Esophagus (tissue), 2 donors: ENCODE results near the gene WDR3. TPM values are rescaled to one million over a fixed set of nuclear protein-coding genes. Genes with fewer than 3 reads are reported as not detected.
"Not testable (repeated sequence)": the region's sequence is repeated elsewhere in the genome, so short reads cannot be mapped to it uniquely, and the experiment has no call there.

Source experiments
- H3K27ac ChIP-seq, 2 donors: one replicate each; pipeline ENCODE4 v1.5.1; 2013; ENCODE audit warnings: low read depth in 2 of 2, mild to moderate bottlenecking in 2 of 2, inconsistent platforms in 1 of 2, low read length in 1 of 2, moderate library complexity in 1 of 2
- H3K27me3 ChIP-seq, 2 donors: one replicate each; pipeline ENCODE4 v1.6.1; 2013; ENCODE audit warnings: low read length in 2 of 2, control low read depth in 1 of 2, mild to moderate bottlenecking in 1 of 2; ENCODE audit not compliant: insufficient read depth in 2 of 2, control insufficient read depth in 1 of 2
- H3K36me3 ChIP-seq, 2 donors: one replicate each; pipeline ENCODE4 v1.6.1; 2013; ENCODE audit warnings: low read length in 1 of 2; ENCODE audit not compliant: control insufficient read depth in 2 of 2, insufficient read depth in 2 of 2
- H3K4me1 ChIP-seq, 2 donors: one replicate each; pipeline ENCODE4 v1.6.1; 2013; ENCODE audit warnings: low read length in 1 of 2; ENCODE audit not compliant: control insufficient read depth in 2 of 2, insufficient read depth in 2 of 2
- H3K4me3 ChIP-seq, 2 donors: one replicate each; pipeline ENCODE4 v1.5.1; 2013; ENCODE audit warnings: low read length in 2 of 2, mild to moderate bottlenecking in 2 of 2, low read depth in 1 of 2, moderate library complexity in 1 of 2
- H3K9me3 ChIP-seq, 2 donors: one replicate each; pipeline ENCODE4 v1.6.1; 2013; ENCODE audit warnings: mild to moderate bottlenecking in 2 of 2, low read depth in 1 of 2, low read length in 1 of 2, moderate library complexity in 1 of 2; ENCODE audit not compliant: control insufficient read depth in 2 of 2, insufficient read depth in 1 of 2
- WGBS, 2 donors: extraction: QIAGEN DNeasy Blood & Tissue Kit; methylation state at CpG; one replicate each; pipeline ENCODE4 v1.1.7; 2013; 5-methylcytosine and 5-hydroxymethylcytosine counted together
- polyA plus RNA-seq, 2 donors: library from polyadenylated mRNA; stranded (reverse); fragments of 200-250 nt; gene quantifications; one replicate each; pipeline ENCODE4 v1.2.3, GENCODE V29; 2013
- donor health status: healthy with polysubstance abuse.
- donor health status: Bipolar disorder and iron deficiency.

Gene WDR3
- polyA plus RNA-seq, 2 donors = 2.4 to 7.9 TPM

DNA sequence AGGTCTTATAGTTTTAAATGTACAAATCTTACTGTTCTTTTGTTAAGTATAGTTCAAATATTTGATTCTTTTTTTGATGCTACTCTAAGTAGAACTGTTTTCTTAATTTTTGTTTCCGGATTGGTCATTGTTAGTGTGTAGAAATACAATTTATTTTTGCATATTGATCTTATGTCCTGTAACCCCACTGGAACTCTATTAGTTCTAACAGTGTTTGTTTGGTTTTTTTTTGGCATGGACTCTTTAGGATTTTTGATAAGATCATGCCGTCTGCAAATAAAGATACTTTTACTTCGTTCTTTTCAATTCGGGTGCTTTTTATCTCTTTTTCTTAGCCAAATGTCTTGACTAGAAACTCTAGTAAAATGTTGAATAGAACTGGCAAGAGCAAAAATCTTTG lies 26.6 kb upstream of the WDR3 start:
- no peaks in the 10 kb centered on the region for H3K9me3 ChIP-seq
- H3K27ac ChIP-seq = no peak overlapping the region
- no peaks in the 10 kb centered on the region for H3K4me1 ChIP-seq
- no peaks in the 10 kb centered on the region for H3K27me3 ChIP-seq
- H3K4me3 ChIP-seq = no peak overlapping the region
- WGBS, 2 donors = 79 to 93% methylated on average over 4 of the region's 4 CpGs
- H3K36me3 ChIP-seq = peaks cover 3 to 8% of the 10 kb centered on the region in 2 donors

DNA sequence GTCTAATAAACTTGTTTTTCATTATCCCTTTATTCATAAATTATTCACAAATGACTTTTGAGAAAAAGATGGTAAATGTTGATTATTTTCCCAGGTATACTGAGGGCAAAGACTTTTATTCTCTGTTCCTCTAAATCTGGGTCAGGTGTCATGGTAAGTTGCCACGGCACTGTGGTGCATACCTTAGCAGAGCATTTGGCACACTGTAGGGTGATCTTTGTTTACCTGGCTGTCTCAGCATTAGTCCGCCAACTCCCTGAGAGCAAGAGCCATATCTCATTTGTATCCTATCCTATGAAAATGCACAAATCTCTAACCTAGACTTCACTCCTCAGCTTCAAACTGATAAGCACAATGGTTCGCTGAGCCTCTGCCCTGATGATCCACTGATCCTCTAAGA lies 25.1 kb upstream of the WDR3 start:
- peaks cover 3 to 6% of the 10 kb centered on the region in 2 donors for H3K36me3 ChIP-seq
- no peak overlapping the region for H3K4me3 ChIP-seq
- H3K9me3 ChIP-seq = no peaks in the 10 kb centered on the region
- no peaks in the 10 kb centered on the region for H3K4me1 ChIP-seq
- no peak overlapping the region for H3K27ac ChIP-seq
- no peaks in the 10 kb centered on the region for H3K27me3 ChIP-seq
- 92 to 95% methylated on average over 3 of the region's 3 CpGs for WGBS, 2 donors

DNA sequence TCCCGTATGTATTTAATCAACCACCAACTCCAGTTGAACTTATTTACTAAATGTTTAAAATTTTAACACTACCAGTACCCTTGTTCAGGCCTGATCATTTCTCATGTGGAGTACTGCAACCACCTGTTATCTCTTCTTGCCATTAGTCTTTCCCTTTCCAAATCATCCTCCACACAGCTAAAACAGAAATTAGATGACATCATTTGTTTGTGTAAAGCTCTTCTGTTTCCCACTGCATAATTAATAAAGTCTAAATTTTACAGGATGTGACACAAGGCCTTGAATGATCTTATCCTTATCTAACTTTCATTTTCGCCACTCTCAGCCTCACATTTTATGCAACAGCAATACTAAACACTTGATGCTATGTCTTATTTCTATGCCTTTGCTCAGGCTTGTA lies 24.5 kb upstream of the WDR3 start:
- Histone ChIP-seq H3K9me3 (no peaks in the 10 kb centered on the region), H3K36me3 (peaks cover 3 to 6% of the 10 kb centered on the region in 2 donors), H3K4me1 (no peaks in the 10 kb centered on the region), H3K27ac (no peak overlapping the region), H3K4me3 (no peak overlapping the region), H3K27me3 (no peaks in the 10 kb centered on the region)
- 90 to 96% methylated on average over 2 of the region's 2 CpGs for WGBS, 2 donors

DNA sequence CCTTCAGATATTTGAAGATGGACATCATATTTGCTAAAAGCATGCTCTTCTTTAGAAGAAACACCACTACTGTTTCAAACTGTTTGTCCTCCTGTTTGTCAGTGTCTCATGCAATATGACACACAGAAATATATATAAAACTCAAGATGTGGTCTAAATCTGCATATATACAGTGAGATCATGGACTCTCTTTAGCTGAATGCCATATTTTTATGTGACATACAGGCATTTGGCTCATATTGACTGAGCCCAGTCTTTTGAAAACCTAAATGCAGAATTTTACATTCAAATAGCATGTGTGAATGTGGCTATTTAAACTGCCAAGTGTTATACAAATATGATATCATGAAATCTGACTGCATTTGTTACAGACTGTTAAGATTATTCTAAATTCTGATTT lies 18.5 kb upstream of the WDR3 start:
- Histone ChIP-seq H3K9me3 (no peaks in the 10 kb centered on the region), H3K27ac (no peak overlapping the region), H3K36me3 (peaks cover under 1 to 2% of the 10 kb centered on the region in 2 donors), H3K27me3 (no peaks in the 10 kb centered on the region), H3K4me3 (no peak overlapping the region), H3K4me1 (no peaks in the 10 kb centered on the region)

DNA sequence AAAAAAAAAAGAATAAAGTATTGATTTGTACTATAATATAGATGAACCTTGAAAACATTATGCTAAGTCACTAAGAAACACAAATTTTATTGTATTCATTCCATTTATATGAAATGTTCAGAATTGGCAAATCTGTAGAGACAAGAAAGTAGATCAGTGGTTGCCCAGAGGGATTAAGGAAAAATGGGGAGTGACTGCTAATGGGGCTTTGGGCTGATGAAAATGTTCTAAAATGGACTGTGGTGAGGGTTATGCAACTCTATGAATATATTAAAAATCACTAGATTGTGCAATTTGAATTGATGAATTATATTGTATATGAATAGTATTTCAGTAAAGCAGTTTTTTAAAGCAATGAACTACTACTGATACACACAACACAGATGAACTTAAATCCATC lies 10.2 kb upstream of the WDR3 start:
- Histone ChIP-seq H3K36me3 (peaks cover 2 to 6% of the 10 kb centered on the region in 2 donors), H3K4me1 (no peaks in the 10 kb centered on the region), H3K4me3 (no peak overlapping the region), H3K27me3 (no peaks in the 10 kb centered on the region), H3K27ac (no peak overlapping the region), H3K9me3 (no peaks in the 10 kb centered on the region)

DNA sequence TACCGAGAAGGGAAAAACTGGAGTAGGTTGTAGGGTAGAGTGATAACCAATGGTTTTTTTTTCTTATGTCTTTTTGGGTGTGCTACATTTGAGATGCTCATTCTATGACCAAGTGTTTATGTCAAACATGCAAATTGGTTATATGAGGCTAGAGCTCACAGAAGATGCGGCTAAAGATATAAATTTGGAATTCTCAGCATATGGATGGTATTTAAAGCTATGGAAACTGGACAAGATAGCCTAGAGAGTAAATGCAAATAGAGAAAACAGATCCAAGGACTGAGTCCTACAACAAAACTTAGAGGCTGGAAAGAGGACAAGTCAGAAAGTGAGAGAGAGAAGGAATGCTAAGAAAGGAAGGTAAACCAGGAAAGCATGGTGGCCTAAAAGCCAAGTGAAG lies 7.5 kb upstream of the WDR3 start:
- H3K4me1 ChIP-seq = no peaks in the 10 kb centered on the region
- 98% methylated on average over 2 of the region's 2 CpGs for WGBS, 2 donors
- no peak overlapping the region for H3K27ac ChIP-seq
- no peaks in the 10 kb centered on the region for H3K36me3 ChIP-seq
- no peaks in the 10 kb centered on the region for H3K9me3 ChIP-seq
- H3K27me3 ChIP-seq = no peaks in the 10 kb centered on the region
- no peak overlapping the region for H3K4me3 ChIP-seq

DNA sequence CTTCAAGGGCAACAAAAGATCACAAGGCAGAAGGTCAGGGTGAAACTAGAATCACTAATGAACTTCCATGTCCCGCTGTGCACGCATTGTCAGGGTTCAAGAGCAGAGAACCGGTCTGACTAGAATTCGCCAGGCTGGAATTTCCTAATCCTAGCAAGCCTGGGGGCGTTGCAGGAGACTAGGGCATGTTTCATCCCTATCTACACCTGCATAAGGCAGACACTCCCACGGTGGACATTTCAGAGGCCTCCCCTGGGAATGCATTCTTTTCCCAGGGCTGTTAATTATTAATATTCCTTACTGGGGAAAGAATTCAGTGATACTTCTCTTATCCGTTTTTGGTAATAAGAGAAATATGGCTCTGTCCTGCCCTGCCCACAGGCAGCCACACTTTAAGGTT lies 6.8 kb upstream of the WDR3 start:
- H3K9me3 ChIP-seq, H3K4me1 ChIP-seq, H3K4me3 ChIP-seq, H3K27ac ChIP-seq, H3K36me3 ChIP-seq, H3K27me3 ChIP-seq: not testable (repeated sequence)
- 82 to 83% methylated on average over 7 of the region's 7 CpGs for WGBS, 2 donors

DNA sequence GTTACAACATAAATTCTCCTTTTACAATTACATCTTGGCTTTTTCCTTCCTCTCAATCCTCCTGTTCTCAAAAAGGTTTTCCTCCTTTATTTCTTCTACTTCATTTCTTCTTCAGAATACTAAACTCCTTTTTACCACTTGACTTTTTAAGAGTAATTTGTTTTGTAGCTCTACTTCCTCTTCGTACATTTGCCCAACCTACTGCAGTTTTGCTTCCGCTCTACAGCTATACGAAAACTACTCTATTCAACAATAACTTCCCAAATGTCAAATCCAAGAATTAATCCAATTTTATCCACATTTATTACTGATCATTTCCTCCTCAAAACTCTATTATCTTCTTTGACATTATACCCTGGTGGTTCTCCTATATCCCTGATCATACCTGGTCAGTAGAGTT lies 3.6 kb upstream of the WDR3 start:
- H3K27ac ChIP-seq = no peak overlapping the region
- peaks cover 0 to 3% of the 10 kb centered on the region in 2 donors for H3K4me1 ChIP-seq
- 92 to 99% methylated on average over 3 of the region's 3 CpGs for WGBS, 2 donors
- H3K9me3 ChIP-seq = peaks cover 0 to 3% of the 10 kb centered on the region in 2 donors
- no peaks in the 10 kb centered on the region for H3K36me3 ChIP-seq
- H3K4me3 ChIP-seq = no peak overlapping the region
- H3K27me3 ChIP-seq = no peaks in the 10 kb centered on the region

DNA sequence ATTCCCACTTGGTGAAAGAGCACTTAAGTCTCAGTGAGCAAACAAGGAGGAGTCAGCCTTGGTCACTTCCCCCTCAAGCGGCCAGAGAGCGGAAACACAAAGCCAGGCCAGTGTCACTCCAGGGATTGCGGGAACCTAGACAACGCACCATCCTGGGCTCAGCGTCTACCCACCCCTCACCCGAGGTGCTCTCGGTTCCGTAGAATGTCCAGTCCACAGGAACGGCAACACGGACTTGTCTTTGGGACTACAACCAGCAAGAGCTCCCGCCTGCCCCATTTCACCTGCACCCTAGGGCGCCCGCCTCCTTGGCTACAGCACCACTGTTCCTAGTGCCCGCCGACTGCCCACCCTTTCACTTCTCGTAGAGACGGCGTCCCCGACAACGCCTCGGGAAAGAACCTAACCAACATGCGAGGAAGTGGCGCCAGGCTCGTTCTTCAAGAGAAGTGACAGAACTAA lies 627 bp upstream of the WDR3 start:
- peak overlapping the region; percentile 92 to 96 for H3K4me3 ChIP-seq
- H3K36me3 ChIP-seq = no peaks in the 10 kb centered on the region
- peak overlapping the region; percentile 87 to 95 for H3K27ac ChIP-seq
- peaks cover 0 to 3% of the 10 kb centered on the region in 2 donors for H3K9me3 ChIP-seq
- H3K27me3 ChIP-seq = no peaks in the 10 kb centered on the region
- 0% methylated on average over 24 of the region's 24 CpGs for WGBS, 2 donors
- H3K4me1 ChIP-seq = peaks cover 0 to 3% of the 10 kb centered on the region in 2 donors

DNA sequence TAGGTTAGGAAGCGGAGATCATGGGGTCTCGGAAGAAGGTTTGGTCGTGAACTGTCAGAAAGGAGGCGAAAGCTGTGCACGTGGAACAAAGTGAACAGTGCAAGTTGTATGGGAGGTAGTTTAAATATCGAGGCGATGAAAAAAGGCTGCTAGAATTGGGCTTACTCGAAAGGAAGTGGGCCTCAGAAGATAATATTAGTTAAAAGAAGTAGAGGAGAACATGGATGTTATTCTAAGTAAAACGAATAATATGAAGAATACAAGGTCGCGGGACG lies 571 bp downstream of the WDR3 start:
- no peaks in the 10 kb centered on the region for H3K27me3 ChIP-seq
- peaks cover 0 to 2% of the 10 kb centered on the region in 2 donors for H3K36me3 ChIP-seq
- H3K4me1 ChIP-seq = peaks cover 0 to 3% of the 10 kb centered on the region in 2 donors
- 1% methylated on average over 12 of the region's 12 CpGs for WGBS, 2 donors
- peak overlapping the region; percentile 92 to 96 for H3K4me3 ChIP-seq
- peak overlapping the region; percentile 68 to 70 for H3K27ac ChIP-seq
- H3K9me3 ChIP-seq = peaks cover 0 to 3% of the 10 kb centered on the region in 2 donors
